Measurements from ENCODE around the gene OTULINL. TPM values are rescaled to one million over a fixed set of nuclear protein-coding genes. Genes with fewer than 3 reads are reported as not detected.
"Not testable (repeated sequence)": the region's sequence is repeated elsewhere in the genome, so short reads cannot be mapped to it uniquely, and the experiment has no call there.

Gene OTULINL
- total RNA-seq, 1 donor from 2014 or later = 10.6 TPM

GRCh38 chr5:14552017-14552416 is 29.6 kb upstream of the OTULINL start:
- H2AFZ ChIP-seq (replicated peaks) = no peak overlapping the region
- H3K36me3 ChIP-seq = no peaks in the 10 kb centered on the region
- Mint-ChIP-seq H3K27ac (no peak overlapping the region), H3K9me3 (no peaks in the 10 kb centered on the region), H3K27me3 (ENCODE audit: insufficient read depth, low read depth) (peaks cover 3% of the 10 kb centered on the region), H3K4me1 (no peaks in the 10 kb centered on the region), H3K36me3 (no peaks in the 10 kb centered on the region), H3K4me3 (no peak overlapping the region)
- H3K79me2 ChIP-seq (ENCODE audit: low read depth) = no peaks in the 10 kb centered on the region
- TF ChIP-seq CTCF (IDR thresholded peaks at IDR 0.05) (no peak), EZH2phosphoT487 (IDR thresholded peaks at IDR 0.05) (no peak), EZH2 (IDR thresholded peaks at IDR 0.05) (no peak)
- H4K20me1 ChIP-seq (ENCODE audit: low read depth) = no peaks in the 10 kb centered on the region
- DNase-seq (ENCODE audit: low spot score) = no peak
- no peaks in the 10 kb centered on the region for H3K9me3 ChIP-seq (ENCODE audit: low read depth)
- H3K9ac ChIP-seq = no peak overlapping the region
- no peaks in the 10 kb centered on the region for H3K4me1 ChIP-seq
- H3K4me2 ChIP-seq = no peak overlapping the region
- no peak overlapping the region for H3K27ac ChIP-seq
- no peaks in the 10 kb centered on the region for H3F3A ChIP-seq (ENCODE audit: low read depth)
- no peak overlapping the region for H3K4me3 ChIP-seq
- H3K27me3 ChIP-seq = no peaks in the 10 kb centered on the region

- not testable (repeated sequence) for H3K27ac Mint-ChIP-seq; H3K4me1 ChIP-seq; H2AFZ ChIP-seq (replicated peaks); H3K4me2 ChIP-seq; H3K9ac ChIP-seq; H3K36me3 ChIP-seq; H3K9me3 Mint-ChIP-seq; H3F3A ChIP-seq (ENCODE audit: low read depth); H4K20me1 ChIP-seq (ENCODE audit: low read depth); H3K4me3 Mint-ChIP-seq; H3K4me3 ChIP-seq; H3K9me3 ChIP-seq (ENCODE audit: low read depth); DNase-seq (ENCODE audit: low spot score); H3K36me3 Mint-ChIP-seq; H3K4me1 Mint-ChIP-seq; H3K27me3 Mint-ChIP-seq (ENCODE audit: insufficient read depth, low read depth); H3K27me3 ChIP-seq; H3K27ac ChIP-seq; H3K79me2 ChIP-seq (ENCODE audit: low read depth)
These were observed 27.3 kb upstream of the OTULINL start for GRCh38 chr5:14554288-14554687.

GRCh38 chr5:14556015-14556414 is 25.6 kb upstream of the OTULINL start:
- Histone ChIP-seq H3K4me3 (no peak overlapping the region), H3K4me2 (no peak overlapping the region), H3K4me1 (peaks cover 5% of the 10 kb centered on the region), H3F3A (ENCODE audit: low read depth) (no peaks in the 10 kb centered on the region), H3K27me3 (no peaks in the 10 kb centered on the region), H4K20me1 (ENCODE audit: low read depth) (no peaks in the 10 kb centered on the region), H3K9me3 (ENCODE audit: low read depth) (no peaks in the 10 kb centered on the region), H2AFZ (replicated peaks) (no peak overlapping the region), H3K36me3 (no peaks in the 10 kb centered on the region), H3K79me2 (ENCODE audit: low read depth) (no peaks in the 10 kb centered on the region), H3K27ac (no peak overlapping the region), H3K9ac (no peak overlapping the region)
- TF ChIP-seq EZH2 (IDR thresholded peaks at IDR 0.05) = no peak
- TF ChIP-seq EZH2phosphoT487 (IDR thresholded peaks at IDR 0.05) = no peak
- TF ChIP-seq CTCF (IDR thresholded peaks at IDR 0.05) = no peak
- H3K36me3 Mint-ChIP-seq = no peaks in the 10 kb centered on the region
- H3K27ac Mint-ChIP-seq = no peak overlapping the region
- H3K9me3 Mint-ChIP-seq = no peaks in the 10 kb centered on the region
- no peaks in the 10 kb centered on the region for H3K4me1 Mint-ChIP-seq
- H3K27me3 Mint-ChIP-seq (ENCODE audit: insufficient read depth, low read depth) = peaks cover 3% of the 10 kb centered on the region
- no peak for DNase-seq (ENCODE audit: low spot score)
- H3K4me3 Mint-ChIP-seq = no peak overlapping the region

GRCh38 chr5:14557203-14557770 is 24.3 kb upstream of the OTULINL start:
- no peak overlapping the region for H3K4me3 Mint-ChIP-seq
- Histone ChIP-seq H3K9ac (no peak overlapping the region), H3K9me3 (ENCODE audit: low read depth) (no peaks in the 10 kb centered on the region), H3K36me3 (no peaks in the 10 kb centered on the region), H3K4me1 (peaks cover 5% of the 10 kb centered on the region), H3K27ac (no peak overlapping the region), H3K27me3 (no peaks in the 10 kb centered on the region), H3F3A (ENCODE audit: low read depth) (no peaks in the 10 kb centered on the region), H3K4me2 (no peak overlapping the region), H3K79me2 (ENCODE audit: low read depth) (no peaks in the 10 kb centered on the region), H2AFZ (replicated peaks) (no peak overlapping the region), H4K20me1 (ENCODE audit: low read depth) (no peaks in the 10 kb centered on the region), H3K4me3 (no peak overlapping the region)
- TF ChIP-seq EZH2phosphoT487 (IDR thresholded peaks at IDR 0.05) = no peak
- no peak for TF ChIP-seq EZH2 (IDR thresholded peaks at IDR 0.05)
- no peak for TF ChIP-seq CTCF (IDR thresholded peaks at IDR 0.05)
- H3K27me3 Mint-ChIP-seq (ENCODE audit: insufficient read depth, low read depth) = peaks cover 3% of the 10 kb centered on the region
- no peak overlapping the region for H3K27ac Mint-ChIP-seq
- H3K4me1 Mint-ChIP-seq = no peaks in the 10 kb centered on the region
- no peaks in the 10 kb centered on the region for H3K36me3 Mint-ChIP-seq
- no peaks in the 10 kb centered on the region for H3K9me3 Mint-ChIP-seq
- no peak for DNase-seq (ENCODE audit: low spot score)
